IMR-90 (cell line): ENCODE data around the gene CCNO. TPM values are rescaled to one million over a fixed set of nuclear protein-coding genes. Genes with fewer than 3 reads are reported as not detected.

ENCODE experiments used
- ATAC-seq: fragments of 200-7000 bp; cut with Tn5 transposase; 2 replicates; pipeline ENCODE4 v1.9.1; 2020; ENCODE audit warnings: low read depth, mild to moderate bottlenecking, moderate library complexity
- BruUV-seq: library from RNA; stranded (reverse); fragments of 400-500 nt; replicated peaks from 2 replicates; lab custom pipeline; 2021; lab: Mats Ljungman, UMichigan
- CTCF ChIA-PET: fragments of 300-600 bp; formaldehyde crosslinking; extraction: SDS; loops from one replicate; lab custom pipeline; 2021; ENCODE audit warnings: antibody characterized with exemption; lab: Yijun Ruan, JAX
- POLR2A ChIA-PET: fragments of 300-600 bp; sonication (Branson Sonifier 250); formaldehyde crosslinking; loops from one replicate; lab custom pipeline; 2022; ENCODE audit warnings: antibody characterized with exemption; ENCODE audit not compliant: unreplicated experiment; lab: Charles Lee
- DNase-seq: peaks from one replicate; pipeline ENCODE4 v3.0.0; 2013
- H2AFZ ChIP-seq: replicated peaks from 2 replicates; pipeline ENCODE3; 2013; ENCODE audit warnings: low read length, mild to moderate bottlenecking; ENCODE audit not compliant: poor library complexity
- H2AK5ac ChIP-seq: 2 replicates; pipeline ENCODE4 v1.6.1; 2013; ENCODE audit warnings: low read depth, low read length, inconsistent platforms
- H2AK9ac ChIP-seq: replicated peaks from 2 replicates; pipeline ENCODE3; 2013; ENCODE audit warnings: mild to moderate bottlenecking, low read depth, low read length, moderate library complexity; ENCODE audit not compliant: poor library complexity
- H2BK120ac ChIP-seq: 2 replicates; pipeline ENCODE4 v1.6.1; 2013; ENCODE audit warnings: low read depth, low read length, inconsistent platforms
- H2BK15ac ChIP-seq: 3 replicates; pipeline ENCODE4 v1.6.1; 2013; ENCODE audit warnings: low read depth, low read length, inconsistent platforms
- H2BK20ac ChIP-seq: 2 replicates; pipeline ENCODE4 v1.6.1; 2013; ENCODE audit warnings: low read depth, mild to moderate bottlenecking, inconsistent platforms, low read length, moderate library complexity
- H2BK5ac ChIP-seq: 2 replicates; pipeline ENCODE4 v1.6.1; 2013; ENCODE audit warnings: mild to moderate bottlenecking, low read depth, low read length, inconsistent platforms; ENCODE audit not compliant: poor library complexity, severe bottlenecking
- H3K14ac ChIP-seq: replicated peaks from 2 replicates; pipeline ENCODE4 v1.6.1; 2013; ENCODE audit warnings: low read depth, low read length, inconsistent platforms
- H3K18ac ChIP-seq: 2 replicates; pipeline ENCODE4 v1.6.1; 2013; ENCODE audit warnings: low read depth, low read length, control low read depth
- H3K23ac ChIP-seq: 2 replicates; pipeline ENCODE4 v1.6.1; 2013; ENCODE audit warnings: low read depth, low read length, inconsistent platforms
- H3K27ac ChIP-seq: 2 replicates; pipeline ENCODE4 v1.5.1; 2013; ENCODE audit warnings: mild to moderate bottlenecking, control low read depth, low read length; ENCODE audit not compliant: insufficient read depth
- H3K27me3 ChIP-seq: 2 replicates; pipeline ENCODE4 v1.6.1; 2013; ENCODE audit warnings: low read length; ENCODE audit not compliant: control insufficient read depth, insufficient read depth
- H3K36me3 ChIP-seq: 2 replicates; pipeline ENCODE4 v1.6.1; 2013; ENCODE audit warnings: low read length, mixed read lengths; ENCODE audit not compliant: control insufficient read depth, insufficient read depth
- H3K4ac ChIP-seq: 2 replicates; pipeline ENCODE4 v1.6.1; 2013; ENCODE audit warnings: low read depth, low read length, inconsistent platforms
- H3K4me1 ChIP-seq: 2 replicates; pipeline ENCODE4 v1.6.1; 2013; ENCODE audit warnings: low read length, mixed read lengths; ENCODE audit not compliant: control insufficient read depth, insufficient read depth
- H3K4me2 ChIP-seq: 2 replicates; pipeline ENCODE4 v1.6.1; 2013; ENCODE audit warnings: low read depth, mild to moderate bottlenecking, control low read depth, low read length, moderate library complexity
- H3K4me3 ChIP-seq: 2 replicates; pipeline ENCODE4 v1.5.1; 2013; ENCODE audit warnings: low read depth, mild to moderate bottlenecking, control low read depth, low read length, moderate library complexity; ENCODE audit not compliant: insufficient read depth
- H3K56ac ChIP-seq: 2 replicates; pipeline ENCODE4 v1.6.1; 2013; ENCODE audit warnings: low read length, inconsistent platforms; ENCODE audit not compliant: insufficient read depth; ENCODE audit errors: extremely low read depth
- H3K79me1 ChIP-seq, 2 experiments: 2 replicates each; pipeline ENCODE4 v1.6.1; 2013; ENCODE audit warnings: low read length in 2 of 2, inconsistent platforms in 1 of 2, low read depth in 1 of 2
- H3K9ac ChIP-seq: 2 replicates; pipeline ENCODE4 v1.6.1; 2013; ENCODE audit warnings: low read depth, low read length, control low read depth
- H3K9me1 ChIP-seq: 2 replicates; pipeline ENCODE4 v1.6.1; 2013; ENCODE audit warnings: low read length, inconsistent platforms; ENCODE audit not compliant: insufficient read depth
- H3K9me3 ChIP-seq: 2 replicates; pipeline ENCODE4 v1.6.1; 2013; ENCODE audit warnings: low read length; ENCODE audit not compliant: control insufficient read depth, insufficient read depth
- H4K20me1 ChIP-seq: 2 replicates; pipeline ENCODE4 v1.6.1; 2013; ENCODE audit warnings: low read length, inconsistent platforms; ENCODE audit not compliant: insufficient read depth
- H4K5ac ChIP-seq: 2 replicates; pipeline ENCODE4 v1.6.1; 2013; ENCODE audit warnings: mild to moderate bottlenecking, low read depth, low read length, control low read depth
- H4K8ac ChIP-seq, 2 experiments: 2 replicates each; pipeline ENCODE4 v1.6.1; 2013; ENCODE audit warnings: low read depth in 2 of 2, low read length in 2 of 2, control low read depth in 1 of 2, inconsistent platforms in 1 of 2
- H4K91ac ChIP-seq: 2 replicates; pipeline ENCODE4 v1.6.1; 2013; ENCODE audit warnings: low read depth, low read length, inconsistent platforms; ENCODE audit not compliant: insufficient read depth
- FOS ChIP-seq: fragments of 150-350 bp; IDR thresholded peaks from 2 replicates; pipeline ENCODE4 v1.6.1; 2016; ENCODE audit warnings: low read depth, low read length
- MXI1 ChIP-seq: IDR thresholded peaks from 2 replicates; pipeline ENCODE4 v1.6.1; 2012; ENCODE audit warnings: low read depth, mild to moderate bottlenecking, low read length, moderate library complexity, borderline replicate concordance
- RCOR1 ChIP-seq: IDR thresholded peaks from 2 replicates; pipeline ENCODE4 v1.6.1; 2012; ENCODE audit warnings: mild to moderate bottlenecking, low read length, improper control_type of control experiment; ENCODE audit not compliant: insufficient replicate concordance
- RFX5 ChIP-seq: IDR thresholded peaks from 2 replicates; pipeline ENCODE4 v1.8.0; 2012; ENCODE audit warnings: low read depth, mild to moderate bottlenecking, low read length, moderate library complexity
- WGBS, 2 experiments: methylation state at CpG; one replicate each; pipeline versions ENCODE4 v1.1.5 to v1.1.7; 2013; ENCODE audit warnings: missing lambda C conversion rate in 2 of 2; ENCODE audit not compliant: insufficient read length in 1 of 2; ENCODE audit errors: extremely low coverage in 2 of 2; 5-methylcytosine and 5-hydroxymethylcytosine counted together
- dilution Hi-C: fragments of 300-500 bp; cut with HindIII; formaldehyde crosslinking; loops from one replicate; pipeline ENCODE4 v1.14.3; 2018; ENCODE audit warnings: low sequenced_read_pairs; ENCODE audit not compliant: unreplicated experiment
- in situ Hi-C: fragments of 300-500 bp; cut with MboI; formaldehyde crosslinking; loops from 3 replicates; pipeline ENCODE4 v1.14.3; 2019; ENCODE audit warnings: low sequenced_read_pairs, inconsistent platforms, mixed read lengths
- intact Hi-C: fragments of 100-400 bp; cut with micrococcal nuclease; formaldehyde crosslinking; loops from 2 replicates; pipeline ENCODE4 v1.10.0; 2022
- polyA plus RNA-seq, 3 experiments: library from polyadenylated mRNA; depleted of rRNA; stranded (reverse); fragments of >200 nt; gene quantifications; 2 replicates each; pipeline ENCODE4 v1.2.3, GENCODE V29; 2012; ENCODE audit warnings: low replicate concordance in 1 of 3
- total RNA-seq: library from RNA; depleted of rRNA; stranded (reverse); fragments of >200 nt; gene quantifications from 2 replicates; pipeline ENCODE4 v1.2.3, GENCODE V29; 2012

The CCNO gene
- total and polyA plus RNA-seq, 2 of the 4 experiments (the other 2 are of a cell fraction) = 0.09 TPM; not detected in 1

GRCh38 chr5:55205001-55205400, 28.4 kb downstream of the CCNO start:
- Histone ChIP-seq H4K20me1 (no peaks in the 10 kb centered on the region), H3K9ac (no peak overlapping the region), H3K4me2 (no peak overlapping the region), H3K4ac (no peak overlapping the region), H2BK20ac (no peak overlapping the region), H3K4me1 (no peaks in the 10 kb centered on the region), H3K23ac (no peak overlapping the region), H3K79me1 (no peaks in the 10 kb centered on the region), H3K4me3 (no peak overlapping the region), H2AFZ (no peak overlapping the region), H2BK15ac (no peak overlapping the region), H3K27ac (no peak overlapping the region), H2AK5ac (no peak overlapping the region), H3K9me3 (no peaks in the 10 kb centered on the region), H4K5ac (no peak overlapping the region), H3K18ac (no peak overlapping the region), H3K36me3 (no peaks in the 10 kb centered on the region), H4K8ac (no peak overlapping the region), H3K9me1 (no peaks in the 10 kb centered on the region), H3K56ac (no peak overlapping the region), H3K27me3 (peaks cover 17% of the 10 kb centered on the region), H3K14ac (no peak overlapping the region), H2AK9ac (no peak overlapping the region), H2BK5ac (no peak overlapping the region), H4K91ac (no peak overlapping the region), H2BK120ac (no peak overlapping the region)
- CTCF ChIA-PET = interaction anchor here (0.6 kb wide), 1 partner anchor 35 kb away, joined by 3 read pairs; no protein-coding TSS in a partner anchor
- in situ Hi-C loops = no loop called here
- ATAC-seq = no peak
- no peak for DNase-seq
- dilution Hi-C loops = no loop called here
- BruUV-seq = no TSS peak
- intact Hi-C loops = no loop called here
- TF ChIP-seq RCOR1 = no peak
- no peak for TF ChIP-seq RFX5
- TF ChIP-seq FOS = no peak
- no peak for TF ChIP-seq MXI1
- POLR2A ChIA-PET = no interaction called here
- no CpG with 5 or more reads among the region's 2 CpGs for WGBS, 2 experiments
